RPMI8226 (cell line): ENCODE data around the gene ZEB1.
"Not testable (repeated sequence)": the region's sequence is repeated elsewhere in the genome, so short reads cannot be mapped to it uniquely, and the experiment has no call there.

ENCODE experiments used
- DNase-seq: peaks from one replicate; pipeline ENCODE4 v3.0.0-alpha.2; 2015

The ZEB1 gene

DNA sequence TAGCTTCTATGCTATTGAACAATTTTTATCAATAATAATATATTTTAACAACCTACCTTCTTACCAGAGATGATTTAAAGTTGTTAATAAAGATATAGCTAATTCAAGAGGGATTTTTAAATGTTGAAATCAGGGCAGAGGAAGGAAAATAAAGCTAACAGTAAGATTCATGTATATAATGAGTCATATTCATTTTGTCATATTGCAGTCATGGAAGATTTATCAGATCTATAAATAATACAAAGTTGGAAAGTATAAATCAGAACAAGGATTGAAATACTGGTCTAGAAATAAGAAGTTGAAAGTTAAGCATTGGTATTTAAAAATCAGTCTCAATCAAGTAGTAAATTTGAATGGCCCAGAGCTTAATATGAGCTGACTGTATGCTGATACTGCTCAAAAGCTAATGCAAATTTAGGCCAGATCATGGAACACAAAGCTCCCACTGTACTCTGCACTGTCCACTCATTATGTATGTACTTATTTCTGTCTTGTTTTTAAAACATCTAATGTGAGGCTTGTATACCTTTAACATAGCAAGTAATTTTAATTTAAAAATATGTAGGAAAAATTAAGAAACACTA lies 196.9 kb downstream of the ZEB1 start:
- DNase-seq: no peak

DNA sequence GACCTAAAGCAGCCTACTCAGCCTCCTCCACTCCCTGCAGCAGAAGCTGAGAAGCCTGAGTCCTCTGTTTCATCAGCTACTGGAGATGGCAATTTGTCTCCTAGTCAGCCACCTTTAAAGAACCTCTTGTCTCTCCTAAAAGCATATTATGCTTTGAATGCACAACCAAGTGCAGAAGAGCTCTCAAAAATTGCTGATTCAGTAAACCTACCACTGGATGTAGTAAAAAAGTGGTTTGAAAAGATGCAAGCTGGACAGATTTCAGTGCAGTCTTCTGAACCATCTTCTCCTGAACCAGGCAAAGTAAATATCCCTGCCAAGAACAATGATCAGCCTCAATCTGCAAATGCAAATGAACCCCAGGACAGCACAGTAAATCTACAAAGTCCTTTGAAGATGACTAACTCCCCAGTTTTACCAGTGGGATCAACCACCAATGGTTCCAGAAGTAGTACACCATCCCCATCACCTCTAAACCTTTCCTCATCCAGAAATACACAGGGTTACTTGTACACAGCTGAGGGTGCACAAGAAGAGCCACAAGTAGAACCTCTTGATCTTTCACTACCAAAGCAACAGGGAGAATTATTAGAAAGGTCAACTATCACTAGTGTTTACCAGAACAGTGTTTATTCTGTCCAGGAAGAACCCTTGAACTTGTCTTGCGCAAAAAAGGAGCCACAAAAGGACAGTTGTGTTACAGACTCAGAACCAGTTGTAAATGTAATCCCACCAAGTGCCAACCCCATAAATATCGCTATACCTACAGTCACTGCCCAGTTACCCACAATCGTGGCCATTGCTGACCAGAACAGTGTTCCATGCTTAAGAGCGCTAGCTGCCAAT lies 202.2 kb downstream of the ZEB1 start:
- DNase-seq: peak; percentile 32

DNA sequence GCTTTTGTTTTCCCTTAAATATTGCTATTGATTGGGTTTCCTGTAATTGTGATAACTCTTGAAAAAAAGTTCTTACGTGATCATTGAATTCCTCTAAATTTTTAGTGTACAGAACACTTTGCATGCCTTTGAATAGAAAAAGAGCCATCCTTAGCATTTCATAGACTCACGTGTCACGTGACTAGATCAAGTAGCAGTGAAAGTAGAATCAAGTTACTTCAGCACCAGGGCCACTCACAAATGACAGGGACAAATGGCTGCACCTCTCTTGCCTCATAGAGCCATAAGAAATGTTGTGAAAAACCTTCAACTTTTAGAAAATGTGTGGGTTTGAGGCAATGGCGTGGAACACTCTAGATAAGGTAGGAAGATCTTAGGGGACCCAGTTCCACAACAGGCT lies 203.8 kb downstream of the ZEB1 start:
- no peak for DNase-seq

DNA sequence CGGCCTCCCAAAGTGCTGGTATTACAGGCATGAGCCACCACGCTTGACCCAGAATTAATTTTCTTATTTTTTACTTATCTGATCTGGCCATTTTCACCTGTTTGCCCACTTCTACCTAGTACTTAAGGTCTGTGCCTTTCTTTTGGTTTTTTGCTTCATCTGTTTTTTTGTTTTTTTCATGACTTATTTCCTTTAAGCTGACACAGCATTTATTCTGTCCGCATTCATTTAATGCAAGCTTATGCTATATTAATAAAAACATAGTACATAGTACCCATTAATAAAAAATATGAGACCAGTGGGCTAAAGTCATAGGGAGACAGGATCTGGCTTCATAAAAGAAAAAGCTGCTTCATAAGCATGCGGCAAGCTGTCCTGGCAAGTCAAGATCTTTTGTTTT lies 205.4 kb downstream of the ZEB1 start:
- no peak for DNase-seq

DNA sequence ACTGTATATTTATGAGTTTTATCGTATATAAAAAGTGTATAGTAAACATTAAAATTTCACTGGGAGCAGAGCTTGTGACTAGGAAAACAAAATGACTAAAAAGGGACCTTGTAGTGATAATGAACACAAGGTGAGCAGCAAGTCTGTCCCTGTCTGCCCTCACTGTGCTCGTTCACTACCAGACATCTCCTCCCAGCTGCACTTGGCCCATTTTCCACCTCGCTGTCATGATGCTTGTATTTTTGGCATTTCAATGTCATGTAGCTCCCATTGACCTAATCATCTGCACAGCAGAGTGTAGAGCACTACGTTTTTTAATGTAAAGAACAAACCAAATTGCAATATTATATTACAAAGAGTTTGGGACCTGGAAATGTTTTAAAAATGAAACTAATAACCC lies 207.2 kb downstream of the ZEB1 start:
- DNase-seq: no peak

DNA sequence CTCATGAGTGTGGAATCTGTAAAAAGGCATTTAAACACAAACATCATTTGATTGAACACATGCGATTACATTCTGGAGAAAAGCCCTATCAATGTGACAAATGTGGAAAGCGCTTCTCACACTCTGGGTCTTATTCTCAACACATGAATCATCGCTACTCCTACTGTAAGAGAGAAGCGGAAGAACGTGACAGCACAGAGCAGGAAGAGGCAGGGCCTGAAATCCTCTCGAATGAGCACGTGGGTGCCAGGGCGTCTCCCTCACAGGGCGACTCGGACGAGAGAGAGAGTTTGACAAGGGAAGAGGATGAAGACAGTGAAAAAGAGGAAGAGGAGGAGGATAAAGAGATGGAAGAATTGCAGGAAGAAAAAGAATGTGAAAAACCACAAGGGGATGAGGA lies 207.7 kb downstream of the ZEB1 start:
- no peak for DNase-seq

DNA sequence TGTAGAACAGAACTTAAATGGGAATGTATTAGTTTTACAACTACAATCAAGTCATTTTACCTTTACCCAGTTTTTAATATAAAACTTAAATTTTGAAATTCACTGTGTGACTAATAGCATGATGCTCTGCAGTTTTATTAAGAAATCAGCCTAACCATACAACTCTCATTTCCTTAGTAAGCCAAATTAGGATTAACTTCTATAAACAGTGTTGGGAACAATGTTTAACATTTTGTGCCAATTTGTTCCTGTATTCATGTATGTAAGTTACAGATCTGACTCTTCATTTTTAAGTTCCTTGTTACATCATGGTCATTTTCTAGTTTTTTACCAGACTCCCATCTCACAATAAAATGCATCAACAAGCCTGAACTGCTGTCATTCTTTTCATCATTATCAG lies 209.8 kb downstream of the ZEB1 start:
- no peak for DNase-seq

DNA sequence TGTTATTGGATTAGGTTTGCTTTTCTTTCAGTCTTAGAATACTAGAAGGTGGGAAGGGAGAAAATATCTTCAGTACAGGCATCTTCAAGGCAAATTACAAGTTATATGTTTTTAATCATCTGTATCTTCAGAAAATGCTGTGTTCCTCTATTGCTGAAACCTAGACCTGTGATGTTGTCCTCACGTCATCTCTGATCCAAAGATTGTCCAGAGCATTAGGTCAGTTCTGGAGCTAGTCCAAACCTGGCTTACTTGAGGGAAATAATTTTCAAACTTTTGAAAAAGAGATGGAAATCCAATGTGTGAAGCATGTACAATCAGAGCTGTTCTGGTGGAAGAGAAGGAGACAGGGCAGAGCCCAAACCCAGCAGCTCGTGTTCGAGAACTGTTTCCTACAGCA lies 217.3 kb downstream of the ZEB1 start:
- DNase-seq: no peak

DNA sequence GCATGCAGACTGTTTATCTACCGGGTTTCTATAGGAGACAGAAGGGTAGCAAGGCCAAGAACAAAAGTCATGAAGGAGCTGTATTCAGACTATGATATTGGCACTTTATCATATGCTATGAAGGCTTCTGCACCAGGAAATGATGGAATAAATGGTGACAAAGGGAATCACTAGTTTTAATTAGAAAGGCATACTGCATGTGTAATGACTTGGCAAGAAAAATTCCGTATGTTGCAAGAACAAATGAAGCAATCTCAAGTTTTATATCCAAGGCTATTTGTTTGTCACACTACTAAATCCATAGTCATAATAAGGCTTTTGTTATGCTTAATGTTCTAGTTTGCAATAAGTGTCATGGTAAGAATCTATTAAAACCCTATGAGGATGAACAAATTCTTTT lies 230.9 kb downstream of the ZEB1 start:
- DNase-seq: no peak

DNA sequence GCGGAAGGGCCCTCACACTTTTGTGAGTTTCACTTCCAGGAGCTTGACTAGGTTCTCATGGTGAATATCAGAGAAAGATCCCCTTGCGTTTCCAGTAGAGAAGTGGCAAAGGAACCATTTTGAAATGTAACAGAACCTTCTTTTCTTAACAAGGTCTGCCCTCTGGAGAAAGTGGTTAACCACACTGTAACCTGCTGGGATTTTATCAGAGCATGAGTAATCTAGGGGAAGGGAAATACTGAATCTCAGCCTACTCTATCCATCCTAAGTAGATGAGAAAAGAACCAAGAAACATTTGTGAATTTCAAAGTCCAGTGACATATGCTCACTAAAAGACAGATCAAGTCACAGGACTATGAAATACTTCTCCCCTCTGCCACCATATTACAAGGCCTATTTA lies 235.5 kb downstream of the ZEB1 start:
- DNase-seq: no peak

DNA sequence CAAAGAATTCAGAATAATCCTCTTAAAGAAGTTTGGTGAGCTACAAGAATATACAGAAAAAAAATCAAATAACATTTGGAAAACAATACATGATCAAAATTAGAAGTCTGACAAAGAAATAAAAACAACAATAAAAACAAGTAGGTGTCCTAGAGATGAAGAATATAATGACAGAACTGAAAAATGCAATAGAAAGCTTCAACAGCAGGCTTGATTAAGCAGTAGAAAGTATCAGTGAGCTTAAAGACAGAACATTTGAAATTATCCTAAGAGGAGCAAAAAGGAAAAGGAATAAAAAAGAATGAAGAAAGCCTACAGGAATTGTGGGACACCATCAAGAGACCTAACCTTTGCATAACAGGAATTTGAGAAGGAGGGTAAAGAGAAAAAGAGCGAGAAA lies 238.8 kb downstream of the ZEB1 start:
- no peak for DNase-seq

DNA sequence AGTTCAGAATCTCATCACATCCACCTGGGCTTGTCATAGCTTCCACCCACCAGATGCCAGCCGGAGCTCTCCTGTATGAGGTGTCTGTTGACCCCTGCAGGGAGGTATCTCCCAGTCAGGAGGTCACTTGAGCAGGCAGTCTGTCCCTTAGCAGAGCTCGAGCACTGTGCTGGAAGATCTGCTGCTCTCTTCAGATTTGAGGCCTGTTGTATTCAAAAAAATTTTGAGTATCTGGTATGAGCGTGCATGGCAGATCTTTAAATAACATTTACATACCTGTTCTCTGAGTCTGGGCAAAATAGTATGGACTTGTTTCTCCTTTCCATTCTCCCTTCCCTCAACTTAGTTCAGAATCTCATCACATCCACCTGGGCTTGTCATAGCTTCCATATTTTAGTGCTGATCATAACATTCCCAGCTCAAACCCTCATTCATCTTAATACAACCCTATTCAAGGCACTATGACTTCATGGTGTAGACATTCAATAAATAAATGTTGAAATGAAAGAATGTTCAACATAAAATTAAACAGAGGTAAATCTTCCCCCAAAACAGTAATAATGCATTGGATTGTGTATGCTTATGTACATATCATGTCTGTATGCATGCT lies 249.3 kb downstream of the ZEB1 start:
- not testable (repeated sequence) for DNase-seq

DNA sequence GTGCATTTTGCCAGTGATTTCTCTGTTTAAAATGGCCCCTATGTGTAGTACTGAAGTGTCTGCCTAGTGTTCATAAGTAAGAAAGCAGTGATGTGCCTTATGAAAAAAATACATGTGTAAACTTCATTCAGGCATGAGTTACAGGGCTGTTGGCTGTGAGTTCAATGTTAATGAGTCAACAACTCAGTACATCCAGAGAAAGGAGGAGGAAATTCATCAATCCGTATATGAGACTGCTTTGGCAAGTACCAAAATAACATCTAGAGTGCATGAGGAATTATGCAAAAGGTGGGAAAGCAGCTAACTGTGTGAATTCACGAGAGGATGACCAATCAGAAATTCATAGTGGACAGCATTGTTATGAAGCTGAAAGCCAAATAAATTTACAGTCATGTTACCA lies 255.6 kb downstream of the ZEB1 start:
- no peak for DNase-seq

DNA sequence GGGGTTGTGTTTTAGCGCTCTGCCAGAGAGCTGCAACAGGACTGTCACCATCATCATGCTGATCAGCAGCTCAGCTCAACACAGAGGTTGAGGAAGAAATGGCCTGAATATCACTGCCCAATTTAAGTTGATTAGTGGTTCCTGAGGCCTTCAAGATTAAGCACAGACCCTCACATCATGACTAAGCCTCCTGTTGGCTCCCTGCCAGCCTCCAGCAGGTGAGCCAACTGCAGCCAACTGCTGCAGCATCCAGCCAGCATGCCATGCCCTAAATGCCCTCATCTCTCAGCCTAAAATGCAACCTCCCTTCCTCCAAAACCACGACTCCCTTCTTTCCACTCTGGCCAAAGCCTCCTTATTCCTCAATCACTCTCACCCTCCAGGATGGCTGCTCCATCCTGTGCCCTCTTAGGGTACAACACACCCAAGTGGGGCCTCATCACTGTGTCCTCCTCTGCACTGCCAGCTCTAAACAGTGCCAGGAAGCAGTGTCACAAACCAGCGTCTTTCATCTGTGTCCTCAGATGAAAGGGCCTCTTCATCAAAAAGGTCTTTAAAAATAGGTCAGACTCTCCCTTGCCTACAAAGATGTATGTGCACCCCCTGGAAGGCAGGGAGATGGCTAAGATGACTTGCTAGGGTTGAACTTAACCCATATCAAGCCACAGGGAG lies 259.3 kb downstream of the ZEB1 start:
- no peak for DNase-seq

DNA sequence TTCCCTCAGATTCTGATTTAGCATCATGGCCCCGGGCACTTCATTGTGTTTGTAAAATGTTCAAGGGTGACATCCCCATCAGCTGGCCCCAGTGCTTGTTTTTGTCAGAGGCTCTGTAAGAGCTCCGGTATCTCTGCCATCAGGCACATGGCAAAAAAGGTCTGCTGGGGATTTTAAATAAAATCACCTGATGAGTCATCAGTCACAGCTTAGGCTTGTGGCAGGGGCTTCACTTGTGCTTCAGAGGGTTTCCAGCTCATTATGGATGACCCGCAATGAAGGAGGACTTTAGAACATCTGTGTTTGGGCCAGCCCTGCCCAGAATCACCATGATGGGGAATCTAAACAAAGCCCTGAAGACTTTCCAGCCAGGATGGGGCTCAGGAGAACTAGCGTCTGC lies 259.9 kb downstream of the ZEB1 start:
- no peak for DNase-seq
